GM12891 (cell line): Measurements from ENCODE around the gene NR2F1-AS1.

Source experiments
- POLR2A ChIP-seq: IDR thresholded peaks from 2 replicates; pipeline ENCODE4 v1.6.1; 2011; ENCODE audit warnings: low read depth, low read length, control low read depth
- POLR2AphosphoS5 ChIP-seq: IDR thresholded peaks from 2 replicates; pipeline ENCODE4 v1.6.1; 2011; ENCODE audit warnings: low read depth, low read length, control low read depth
- POU2F2 ChIP-seq: IDR thresholded peaks from 2 replicates; pipeline ENCODE4 v1.6.1; 2011; ENCODE audit warnings: low read depth, mild to moderate bottlenecking, control low read depth, low read length, moderate library complexity
- TAF1 ChIP-seq: IDR thresholded peaks from 2 replicates; pipeline ENCODE4 v1.6.1; 2011; ENCODE audit warnings: low read depth, low read length, control low read depth

- no peak for TF ChIP-seq POLR2AphosphoS5
- no peak for TF ChIP-seq POLR2A
- no peak for TF ChIP-seq TAF1
- no peak for TF ChIP-seq POU2F2
These were observed 101.0 kb downstream of the NR2F1-AS1 start for GRCh38 chr5:93479982-93480509.
